ENCODE data around the gene VAV3.

DNA sequence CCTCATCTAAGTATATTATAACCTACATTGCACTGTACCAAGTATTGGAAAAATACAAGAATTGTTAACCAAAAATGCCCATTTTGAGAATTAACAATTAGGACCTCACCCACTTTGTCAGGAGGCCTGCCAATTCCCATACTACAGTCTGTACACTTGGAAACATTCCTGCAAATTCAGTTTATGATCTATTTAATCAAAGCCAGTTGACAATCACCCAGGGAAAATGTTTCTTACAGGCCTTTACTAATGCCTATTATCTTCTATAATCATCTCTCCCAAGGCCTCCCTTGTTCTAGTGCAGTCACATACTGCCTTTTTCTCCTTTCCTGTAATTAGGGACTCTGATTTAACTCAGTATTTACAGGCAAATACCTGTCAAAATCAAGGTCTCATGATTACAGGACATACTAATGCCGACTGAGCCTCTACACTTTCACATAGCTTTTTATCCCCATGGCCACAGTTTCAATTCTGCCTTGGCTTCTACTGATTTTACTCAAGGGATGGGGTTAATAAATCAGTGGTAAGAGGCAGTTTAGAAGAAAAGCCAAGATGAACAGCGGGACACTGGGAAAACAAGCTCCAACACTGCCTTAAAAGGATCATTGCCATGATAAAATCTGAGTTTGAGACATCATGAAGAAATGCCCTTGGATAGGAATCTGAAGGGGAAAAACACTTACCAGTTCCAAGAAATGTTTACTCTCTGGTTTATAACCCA, 338.7 kb downstream of the VAV3 start:
- no peak for TF ChIP-seq SMAD3 (CRISPR knock-in tag; IDR thresholded peaks at IDR 0.05; ENCODE audit: borderline replicate concordance)
- TF ChIP-seq, protein P1, sequence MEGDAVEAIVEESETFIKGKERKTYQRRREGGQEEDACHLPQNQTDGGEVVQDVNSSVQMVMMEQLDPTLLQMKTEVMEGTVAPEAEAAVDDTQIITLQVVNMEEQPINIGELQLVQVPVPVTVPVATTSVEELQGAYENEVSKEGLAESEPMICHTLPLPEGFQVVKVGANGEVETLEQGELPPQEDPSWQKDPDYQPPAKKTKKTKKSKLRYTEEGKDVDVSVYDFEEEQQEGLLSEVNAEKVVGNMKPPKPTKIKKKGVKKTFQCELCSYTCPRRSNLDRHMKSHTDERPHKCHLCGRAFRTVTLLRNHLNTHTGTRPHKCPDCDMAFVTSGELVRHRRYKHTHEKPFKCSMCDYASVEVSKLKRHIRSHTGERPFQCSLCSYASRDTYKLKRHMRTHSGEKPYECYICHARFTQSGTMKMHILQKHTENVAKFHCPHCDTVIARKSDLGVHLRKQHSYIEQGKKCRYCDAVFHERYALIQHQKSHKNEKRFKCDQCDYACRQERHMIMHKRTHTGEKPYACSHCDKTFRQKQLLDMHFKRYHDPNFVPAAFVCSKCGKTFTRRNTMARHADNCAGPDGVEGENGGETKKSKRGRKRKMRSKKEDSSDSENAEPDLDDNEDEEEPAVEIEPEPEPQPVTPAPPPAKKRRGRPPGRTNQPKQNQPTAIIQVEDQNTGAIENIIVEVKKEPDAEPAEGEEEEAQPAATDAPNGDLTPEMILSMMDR (IDR thresholded peaks at IDR 0.05): no peak
- no peak for TF ChIP-seq PRDM15 (CRISPR knock-in tag; IDR thresholded peaks at IDR 0.05)

Data from WTC11 (cell line).